ENCODE results near the gene SRRM5.
"Not testable (repeated sequence)": the region's sequence is repeated elsewhere in the genome, so short reads cannot be mapped to it uniquely, and the experiment has no call there.

Gene SRRM5

DNA sequence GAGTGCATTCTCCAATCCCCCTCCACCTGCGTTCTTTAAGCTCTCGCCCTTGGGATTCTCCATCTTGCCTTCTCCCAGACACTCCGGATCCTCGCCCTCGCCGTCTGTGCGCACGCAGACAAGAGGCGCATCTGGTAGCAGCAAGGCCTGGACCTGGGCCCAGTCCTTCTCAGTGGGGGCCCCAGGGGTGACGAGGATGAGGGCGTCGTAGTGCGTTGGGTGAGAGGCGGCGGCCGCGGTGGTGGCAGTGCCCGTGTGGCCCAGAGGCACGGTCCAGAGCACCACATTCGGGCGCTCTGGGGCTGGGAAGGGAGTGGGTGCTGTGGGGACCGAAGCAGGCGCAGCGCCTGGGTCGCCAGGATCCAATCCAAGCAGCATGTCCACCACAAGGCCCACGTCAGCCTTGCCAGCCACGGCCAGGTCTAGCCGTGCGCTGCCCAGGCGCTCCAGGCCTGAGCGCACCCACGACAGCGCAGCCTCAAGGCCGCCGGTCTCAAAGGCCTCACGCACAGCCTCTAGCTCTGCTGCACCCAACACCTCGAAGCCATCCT, 19.0 kb upstream of the SRRM5 start:
- DNase-seq: no peak

DNA sequence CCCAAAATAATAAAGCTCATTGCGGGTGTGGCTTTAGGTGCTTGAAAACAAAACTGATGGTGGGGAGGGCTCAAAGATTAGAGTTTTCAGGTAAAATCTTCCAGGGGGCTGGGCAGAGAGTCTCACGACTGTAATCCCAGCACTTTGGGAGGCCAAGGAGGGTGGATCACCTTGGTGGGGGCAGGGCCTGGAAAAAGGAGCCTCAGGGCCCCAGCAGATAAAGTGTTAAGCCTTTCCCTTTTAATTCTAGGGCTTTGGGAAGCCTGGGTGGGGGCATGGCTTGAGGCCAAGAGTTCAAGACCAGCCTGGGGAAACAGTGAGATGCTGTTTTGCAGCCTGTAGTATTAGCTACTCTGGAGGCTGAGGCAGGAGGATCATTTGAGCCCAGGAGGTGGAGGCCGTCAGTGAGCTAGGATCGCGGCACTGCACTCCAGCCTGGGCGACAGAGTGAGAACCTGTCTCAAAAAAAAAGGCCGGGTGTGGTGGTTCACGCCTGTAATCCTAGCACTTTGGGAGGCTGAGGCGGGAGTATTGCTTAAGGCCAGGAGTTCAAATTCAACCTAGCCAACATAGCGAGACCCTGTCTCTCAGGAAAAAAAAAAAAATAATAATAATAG, 17.7 kb upstream of the SRRM5 start:
- no peak for DNase-seq

DNA sequence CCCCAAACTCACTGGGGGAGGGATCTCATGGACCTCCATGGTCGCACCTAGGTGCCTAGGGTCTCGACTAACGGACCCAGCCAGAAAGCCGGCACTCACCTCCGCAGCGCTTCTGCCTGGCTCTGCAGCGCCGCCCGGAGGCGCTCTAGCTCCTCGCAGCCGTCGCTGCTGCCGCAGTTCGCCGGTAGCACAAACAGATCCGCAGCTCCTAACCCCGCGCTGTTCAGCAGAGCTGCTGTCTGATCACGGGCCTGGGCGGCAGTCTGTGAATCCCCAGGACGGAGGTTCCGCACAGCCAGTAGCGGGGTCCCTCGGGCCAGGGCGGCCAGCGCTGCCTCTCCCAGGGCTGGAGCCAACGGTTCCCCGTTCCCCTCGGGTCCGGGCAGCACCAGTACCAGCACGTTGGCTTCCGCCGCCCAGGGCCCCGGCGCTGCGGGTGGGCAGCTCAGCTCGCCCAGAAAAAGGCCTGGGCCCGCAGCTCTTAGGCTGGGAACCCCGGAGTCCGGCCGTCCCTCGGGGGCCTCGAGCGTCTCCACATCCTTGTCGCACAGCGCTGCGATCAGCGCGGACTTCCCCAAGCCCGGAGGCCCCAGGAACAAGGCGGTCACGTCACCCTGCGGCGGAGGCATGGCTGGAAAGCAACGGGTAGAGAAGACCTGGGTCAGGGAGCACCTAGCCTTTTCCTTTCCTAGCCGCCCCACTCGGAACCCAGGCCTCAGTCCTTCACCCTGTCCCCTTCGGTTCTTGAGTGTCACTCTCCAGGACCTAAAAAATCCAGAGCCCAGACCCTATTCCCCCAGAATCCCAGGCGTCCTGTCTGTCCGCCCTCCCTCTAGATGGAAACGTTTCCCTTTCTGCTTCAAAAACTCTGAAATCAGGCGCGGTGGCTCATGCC, 16.9 kb upstream of the SRRM5 start:
- DNase-seq: peak; percentile 57

DNA sequence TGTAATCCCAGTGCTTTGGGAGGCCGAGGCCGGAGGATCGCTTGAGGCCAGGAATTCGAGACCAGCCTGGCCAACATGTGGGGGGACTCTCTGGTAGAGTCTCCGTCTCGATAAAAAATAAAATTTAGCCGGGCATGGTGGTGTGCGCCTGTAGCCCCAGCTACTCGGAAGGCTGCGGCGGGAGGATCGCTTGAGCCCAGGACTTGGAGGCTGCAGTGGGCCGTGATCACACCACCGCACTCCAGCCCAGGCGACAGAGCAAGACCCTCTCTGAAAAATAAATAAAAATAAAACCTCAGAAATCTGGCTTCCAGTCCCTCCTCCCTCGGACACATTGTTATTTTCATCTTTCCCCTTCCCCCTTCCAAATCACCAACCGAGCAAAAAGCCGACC, 16.3 kb upstream of the SRRM5 start:
- no peak for DNase-seq

DNA sequence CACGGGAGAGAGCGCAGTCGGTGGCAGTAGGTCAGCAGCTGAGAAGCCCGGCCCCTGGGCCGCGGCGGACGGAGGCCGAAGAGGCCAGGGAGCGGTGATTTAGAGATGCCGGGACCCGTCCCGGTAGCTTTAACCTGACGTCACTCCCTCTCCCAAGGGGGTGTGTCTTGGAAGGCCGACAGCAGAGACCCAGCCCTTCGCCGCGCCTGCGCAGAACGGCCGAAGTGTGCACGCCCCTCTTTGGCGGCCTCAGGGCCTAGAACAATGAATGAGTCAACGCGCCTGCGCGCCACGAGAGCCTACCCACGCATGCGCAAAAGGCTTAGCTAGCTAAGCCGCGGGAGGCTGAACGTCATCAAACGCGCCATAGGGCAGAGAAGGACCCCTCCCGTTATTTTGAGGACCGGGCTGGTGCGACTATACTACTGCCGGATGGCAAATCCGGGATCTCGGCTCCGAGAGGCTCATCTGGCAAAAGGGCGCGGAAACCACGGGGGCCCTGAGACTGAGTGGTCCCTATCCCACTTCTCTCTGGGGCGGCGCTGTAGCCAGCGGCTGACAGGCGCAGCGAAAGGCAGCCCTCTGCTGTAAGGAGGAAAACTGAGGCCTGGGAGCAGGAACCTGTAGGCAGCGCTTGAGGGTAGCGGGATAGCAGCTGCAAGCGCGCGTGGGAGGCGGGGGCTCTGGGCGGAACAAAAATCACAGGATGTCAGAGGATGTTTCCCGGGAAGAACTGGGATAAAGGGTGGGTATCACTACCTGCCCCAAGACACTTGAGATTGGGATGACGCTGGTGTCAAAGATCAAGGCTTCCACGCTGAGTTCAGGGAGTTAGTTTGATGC, 15.7 kb upstream of the SRRM5 start, which contains the start of the genes IRGQ and ZNF576:
IRGQ (minus strand) TSS at position 136 of the 843 bp plus-strand sequence. CDS start 796 bp downstream, outside the sequence.
ZNF576 (plus strand) TSS at position 597 of the 843 bp plus-strand sequence. CDS start 514 bp downstream, outside the sequence.
- peak; percentile 99 for DNase-seq

DNA sequence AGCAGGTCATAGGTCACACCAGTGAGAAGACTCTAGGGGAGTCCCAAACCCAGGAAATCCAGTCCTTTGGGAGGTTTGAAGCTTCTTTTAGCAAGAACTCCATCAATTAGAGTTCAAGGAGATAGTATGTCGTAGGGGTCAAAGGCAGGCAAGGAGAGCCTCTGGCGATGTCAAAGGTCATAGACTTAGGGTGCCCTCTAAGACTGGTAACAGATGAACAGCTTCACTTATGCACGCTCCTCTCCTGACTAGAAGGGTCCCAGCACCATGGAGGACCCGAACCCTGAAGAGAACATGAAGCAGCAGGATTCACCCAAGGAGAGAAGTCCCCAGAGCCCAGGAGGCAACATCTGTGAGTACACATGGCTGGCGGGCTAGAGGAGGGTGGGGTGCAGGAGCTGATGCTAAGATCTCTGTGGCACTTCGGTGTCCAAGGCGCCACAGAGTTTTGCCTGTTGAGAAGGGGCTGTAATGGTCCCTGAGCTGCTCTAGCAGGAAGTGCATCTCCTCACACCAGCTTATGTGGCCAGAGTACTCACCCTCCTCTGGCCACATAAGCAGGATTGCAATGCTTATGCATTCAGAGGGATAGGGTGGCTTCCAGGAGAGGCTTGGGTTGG, 14.9 kb upstream of the SRRM5 start:
- DNase-seq: no peak

DNA sequence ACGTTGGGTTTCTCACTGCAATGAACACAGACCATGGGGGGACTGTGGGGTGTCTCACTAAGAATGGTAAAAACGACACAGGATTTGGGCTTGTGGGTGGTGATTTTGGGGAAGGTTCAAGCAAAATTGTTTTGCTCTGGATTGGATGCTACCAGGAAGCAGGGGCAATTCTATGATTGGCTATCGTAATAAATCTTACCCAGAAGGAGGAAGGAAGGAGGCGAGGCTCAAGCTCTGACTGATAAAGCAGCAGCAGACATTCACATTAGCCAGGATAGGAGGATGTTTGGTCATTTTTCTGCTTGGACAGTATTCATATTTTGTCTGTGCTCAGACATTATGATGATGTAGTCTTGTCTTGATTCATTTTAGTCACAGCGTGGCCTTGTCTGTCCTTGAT, 14.0 kb upstream of the SRRM5 start:
- no peak for DNase-seq

DNA sequence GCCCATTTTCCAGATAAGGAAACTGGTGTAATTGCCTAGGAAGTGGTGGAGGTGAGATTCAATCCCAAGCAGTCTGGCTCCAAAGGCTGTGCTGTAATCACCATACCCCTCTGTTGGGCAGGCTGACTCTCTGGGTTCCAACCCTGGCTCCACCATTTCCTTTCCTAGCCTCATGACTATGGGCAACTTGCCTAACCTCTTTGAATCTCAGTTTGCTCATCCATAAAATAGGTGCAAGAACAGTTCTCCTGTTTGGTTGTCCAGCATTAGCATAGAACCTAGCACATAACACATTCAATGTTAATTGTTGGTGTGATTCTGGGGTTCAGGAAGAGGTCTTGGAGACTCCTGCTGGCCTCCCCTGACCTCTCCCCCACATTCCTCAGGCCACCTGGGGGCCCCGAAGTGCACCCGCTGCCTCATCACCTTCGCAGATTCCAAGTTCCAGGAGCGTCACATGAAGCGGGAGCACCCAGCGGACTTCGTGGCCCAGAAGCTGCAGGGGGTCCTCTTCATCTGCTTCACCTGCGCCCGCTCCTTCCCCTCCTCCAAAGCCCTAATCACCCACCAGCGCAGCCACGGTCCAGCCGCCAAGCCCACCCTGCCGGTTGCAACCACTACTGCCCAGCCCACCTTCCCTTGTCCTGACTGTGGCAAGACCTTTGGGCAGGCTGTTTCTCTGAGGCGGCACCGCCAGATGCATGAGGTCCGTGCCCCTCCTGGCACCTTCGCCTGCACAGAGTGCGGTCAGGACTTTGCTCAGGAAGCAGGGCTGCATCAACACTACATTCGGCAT, 13.2 kb upstream of the SRRM5 start:
- DNase-seq: no peak

DNA sequence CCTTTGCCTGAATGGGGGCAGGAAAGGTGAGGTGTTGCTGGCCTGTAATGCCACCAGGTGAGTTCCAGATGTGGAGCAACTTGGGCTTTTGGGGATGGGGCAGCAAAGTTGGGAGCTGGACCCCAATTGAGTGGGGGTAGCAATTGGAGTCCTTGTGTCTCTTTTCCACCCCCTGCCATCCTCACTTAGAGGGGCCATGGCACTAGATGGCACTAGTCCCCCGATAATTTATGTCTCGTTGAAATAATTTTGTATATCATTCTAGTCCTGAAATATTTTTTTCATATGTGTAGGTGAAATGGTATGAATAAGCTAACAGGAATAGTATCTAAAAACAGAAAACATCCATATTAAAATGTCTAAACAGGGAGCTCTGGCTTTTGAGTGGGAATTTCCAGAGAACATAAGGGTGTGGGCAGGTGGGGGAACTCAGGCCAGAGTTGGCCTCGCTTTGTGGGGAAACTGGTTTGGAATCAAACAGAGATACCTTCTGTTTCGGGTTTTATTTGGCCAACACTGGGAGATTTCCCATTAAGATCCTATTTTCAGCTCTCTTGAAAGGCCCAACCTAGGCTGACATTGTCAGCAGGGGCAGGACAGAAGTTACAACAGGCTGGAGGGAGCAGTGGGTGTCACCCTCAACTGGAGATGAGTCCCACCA, 12.1 kb upstream of the SRRM5 start:
- no peak for DNase-seq

DNA sequence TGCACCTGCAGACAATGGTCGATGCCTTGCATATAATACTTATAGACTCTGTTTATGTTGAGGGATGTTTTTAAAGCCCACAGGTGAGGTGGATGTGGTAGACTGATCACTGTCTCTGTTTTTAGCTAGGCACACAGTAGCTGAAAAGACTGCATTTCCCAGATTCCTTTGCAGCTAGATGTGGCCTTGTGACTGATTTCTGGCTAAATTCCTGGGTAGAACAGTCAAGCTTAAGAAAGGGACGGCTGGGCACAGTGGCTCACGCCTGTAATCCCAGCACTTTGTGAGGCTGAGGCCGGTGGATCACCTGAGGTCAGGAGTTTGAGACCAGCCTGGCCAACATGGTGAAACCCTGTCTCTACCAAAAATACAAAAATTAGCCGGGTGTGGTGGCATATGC, 11.6 kb upstream of the SRRM5 start:
- DNase-seq: not testable (repeated sequence)

DNA sequence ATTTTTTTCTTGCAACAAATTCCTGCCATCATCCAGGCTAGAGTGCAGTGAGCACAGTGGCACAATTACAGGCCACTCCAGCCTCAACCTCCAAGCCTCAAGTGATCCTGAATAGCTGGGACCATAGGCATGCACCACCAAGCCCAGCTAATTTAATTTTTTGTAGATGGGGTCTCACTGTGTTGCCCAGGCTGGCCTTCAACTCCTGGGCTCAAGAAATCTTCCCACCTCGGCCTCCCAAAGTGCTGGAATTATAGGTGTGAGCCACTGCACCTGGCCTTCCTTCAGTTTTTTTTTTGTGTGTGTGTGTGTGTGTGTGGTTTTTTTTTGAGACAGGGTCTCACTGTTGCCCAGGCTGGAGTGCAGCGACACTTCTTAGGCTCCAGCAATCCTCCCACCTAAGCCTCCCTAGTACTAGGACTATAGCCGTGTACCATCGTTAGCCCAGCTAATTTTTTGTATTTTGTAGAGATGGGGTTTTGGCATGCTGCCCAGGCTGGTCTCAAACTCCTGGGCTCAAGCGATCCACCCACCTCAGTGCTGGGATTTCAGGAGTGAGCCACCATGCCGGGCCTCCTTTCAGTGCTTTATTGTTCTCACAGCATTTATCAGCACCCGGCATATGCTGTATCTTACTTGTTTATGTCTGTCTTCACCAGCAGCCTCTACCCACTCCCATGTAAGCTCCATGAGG, 5.9 kb upstream of the SRRM5 start:
- no peak for DNase-seq

DNA sequence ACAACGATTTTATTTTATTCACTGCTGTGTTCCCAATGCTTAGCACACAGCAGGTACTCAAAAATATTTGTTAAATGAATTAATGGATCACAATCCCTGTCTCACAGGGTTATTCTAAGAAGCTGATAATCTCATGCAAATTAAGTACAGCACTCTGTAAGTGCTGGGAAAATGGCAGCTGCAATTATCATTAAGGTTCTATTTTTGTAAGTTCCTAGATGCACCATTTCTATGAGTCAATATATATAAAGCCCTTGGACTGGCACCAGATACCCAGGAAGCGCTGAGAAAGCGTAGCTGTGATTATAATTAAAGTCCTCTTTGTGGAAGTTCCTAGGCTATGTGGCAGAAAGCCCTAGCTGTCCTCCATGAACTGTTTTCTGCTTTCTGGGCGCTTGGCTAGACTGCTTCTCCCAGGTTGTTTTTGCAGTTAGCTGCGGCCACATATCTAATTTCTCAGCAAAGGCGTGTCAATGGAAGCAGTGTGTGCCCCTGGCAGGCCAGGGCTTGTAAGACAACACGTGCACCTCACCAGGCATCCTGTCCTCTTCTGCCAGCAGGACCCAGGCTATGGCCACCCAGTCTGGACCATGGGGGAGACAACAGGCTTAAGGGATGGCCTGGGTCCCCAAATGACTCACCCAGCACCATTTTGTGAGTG, 5.2 kb upstream of the SRRM5 start:
- no peak for DNase-seq

DNA sequence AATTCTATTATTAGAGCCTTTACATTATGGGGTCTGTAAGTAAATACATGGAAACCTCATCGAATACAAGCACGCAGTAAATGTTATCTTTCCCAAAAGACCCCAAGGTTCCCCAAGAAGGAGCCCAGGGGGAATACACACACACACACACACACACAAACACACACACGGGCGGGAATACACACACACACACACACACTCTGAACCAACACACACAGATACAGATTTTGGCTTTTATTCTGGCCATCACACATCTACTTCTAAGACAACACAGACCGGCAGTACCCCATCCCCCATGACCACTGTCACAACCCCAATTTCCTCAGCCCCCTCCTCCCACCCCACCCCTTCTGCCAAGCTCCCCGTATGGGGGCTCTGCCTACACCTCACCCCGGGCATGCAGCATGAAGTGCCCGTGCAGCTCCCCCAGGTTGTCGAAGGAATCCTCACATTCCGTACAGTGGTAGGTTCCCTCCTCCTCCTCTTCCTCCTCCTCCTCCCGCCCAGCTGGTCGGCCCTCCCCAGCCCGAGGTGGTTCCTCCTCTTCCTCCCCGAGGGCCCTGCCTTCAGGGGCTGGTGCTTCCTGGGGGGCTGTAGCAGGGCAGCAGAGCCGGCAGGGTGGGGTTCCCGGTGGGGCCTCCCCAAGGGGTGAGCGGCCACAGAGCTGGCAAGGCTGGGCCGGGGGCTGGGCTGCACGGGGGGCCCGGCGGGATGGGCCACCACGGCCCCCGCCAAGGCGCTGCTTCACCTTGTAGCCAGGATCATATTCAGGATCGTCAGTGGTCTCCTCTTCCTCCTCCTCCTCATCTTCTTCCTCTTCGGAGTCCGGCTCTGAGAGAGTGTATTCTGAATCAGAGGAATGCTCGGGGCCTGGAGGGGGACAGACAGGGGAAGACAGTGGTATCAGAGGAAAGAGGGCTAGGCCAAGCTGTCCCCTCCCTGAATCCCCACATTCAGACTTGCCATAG, 4.4 kb upstream of the SRRM5 start:
- no peak for DNase-seq

DNA sequence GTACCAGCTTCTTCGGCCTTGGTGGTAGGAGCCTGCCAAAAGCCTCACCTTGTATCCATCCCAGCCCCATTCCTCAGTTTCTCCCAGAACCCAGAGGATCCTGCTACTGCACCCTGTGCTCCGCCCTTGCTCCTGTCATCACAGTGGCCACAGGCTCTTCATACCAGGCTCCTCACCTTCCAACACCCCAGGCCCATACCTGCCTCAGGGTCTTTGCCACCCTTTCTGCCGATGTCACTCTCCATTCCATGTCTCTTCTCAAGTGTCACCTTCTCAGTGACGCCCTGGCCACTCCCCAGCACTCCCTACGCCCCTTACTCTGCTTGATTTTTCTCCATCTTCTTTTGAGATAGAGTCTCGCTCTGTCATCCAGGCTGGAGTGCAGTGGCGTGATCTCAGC, 2.0 kb upstream of the SRRM5 start:
- no peak for DNase-seq

DNA sequence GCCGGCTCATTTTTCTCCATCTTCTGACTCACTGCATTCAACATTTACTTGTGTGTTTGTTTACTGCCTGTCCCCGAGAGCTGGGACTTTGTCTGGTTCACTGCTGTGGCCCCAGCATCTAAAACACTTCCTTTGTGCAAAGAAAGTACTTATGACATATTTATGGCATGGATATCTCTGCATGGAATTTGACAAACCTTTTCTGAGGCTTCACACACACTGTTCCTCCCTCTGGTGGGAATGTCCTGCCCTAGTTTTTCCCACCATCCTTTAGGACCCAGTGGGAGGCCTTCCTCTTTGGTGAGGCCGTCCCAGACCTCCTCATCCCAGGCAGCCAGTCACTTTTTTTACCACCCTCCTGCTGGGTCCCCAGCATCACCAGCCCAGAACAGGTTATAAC, 1.4 kb upstream of the SRRM5 start:
- no peak for DNase-seq

DNA sequence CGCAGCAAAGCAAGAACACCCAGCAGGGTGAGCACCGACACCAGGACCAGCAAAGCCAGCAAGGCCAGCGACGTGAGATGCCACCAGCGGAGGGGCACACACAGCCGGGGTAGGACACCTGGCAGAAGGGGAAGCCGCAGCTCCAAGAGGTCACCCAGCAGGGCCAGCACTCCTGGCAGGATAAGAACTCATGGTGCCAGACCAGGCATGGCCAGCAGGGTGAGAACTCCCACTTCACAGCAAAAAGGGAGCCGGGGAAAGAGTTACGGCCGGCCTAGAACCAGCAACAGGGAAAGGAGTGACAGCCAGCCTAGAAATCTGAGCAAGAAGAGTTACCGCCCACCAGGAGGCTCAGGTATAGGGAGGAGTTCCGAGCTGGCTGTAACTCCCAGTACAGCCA, 486 bp downstream of the SRRM5 start:
- DNase-seq: no peak

DNA sequence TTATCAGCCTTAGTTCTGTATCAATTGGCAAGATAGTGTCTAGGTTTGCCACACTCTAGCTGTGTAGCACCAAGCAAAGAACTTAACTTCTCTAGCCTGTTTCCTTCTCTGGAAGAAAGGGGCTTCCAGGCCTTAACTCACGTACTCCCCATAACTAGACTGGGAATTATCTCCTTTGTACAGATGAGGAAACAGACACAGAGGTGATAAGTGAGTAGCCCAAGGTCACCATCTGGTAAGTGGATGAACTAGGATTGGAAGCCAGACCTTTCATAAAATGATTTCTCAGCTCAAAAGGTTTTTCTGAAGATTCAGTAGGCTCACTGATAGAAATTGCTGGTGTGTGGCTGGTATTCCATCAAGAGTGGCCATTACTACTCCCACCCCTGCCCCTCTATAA, 4.4 kb downstream of the SRRM5 start:
- no peak for DNase-seq

DNA sequence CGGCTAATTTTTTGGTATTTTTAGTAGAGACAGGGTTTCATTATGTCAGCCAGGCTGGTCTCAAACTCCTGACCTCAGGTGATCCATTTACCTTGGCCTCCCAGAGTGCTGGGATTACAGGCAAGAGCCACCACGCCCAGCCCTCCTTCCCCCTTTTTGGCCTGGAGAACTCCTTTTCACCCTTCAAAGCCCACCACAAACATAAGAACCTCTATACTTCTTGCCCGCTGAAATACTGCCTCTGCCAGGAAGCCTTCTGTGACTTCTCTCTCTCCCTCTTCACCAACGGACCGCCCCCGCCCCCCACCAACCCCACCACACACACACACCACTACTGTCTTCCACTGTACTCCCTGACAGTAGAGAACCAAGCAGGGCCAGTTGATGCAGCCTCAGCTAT, 5.1 kb downstream of the SRRM5 start:
- no peak for DNase-seq

DNA sequence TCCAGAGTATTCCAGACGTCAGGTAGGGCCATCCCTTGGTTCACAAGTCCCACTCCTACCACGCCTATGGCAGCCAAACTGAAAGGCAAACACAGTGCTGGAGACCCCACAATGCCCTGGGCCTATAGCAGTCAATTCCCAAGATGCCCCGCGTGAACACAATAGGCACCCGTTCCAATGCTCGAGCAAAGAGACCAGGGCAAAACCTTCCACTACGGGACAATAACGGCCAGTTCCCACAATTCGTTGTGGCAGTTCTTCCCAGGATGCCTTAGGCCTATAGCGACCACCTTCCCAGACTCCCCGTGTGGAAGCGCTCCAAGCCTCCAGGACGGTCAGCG, 7.0 kb downstream of the SRRM5 start:
- no peak for DNase-seq
